Keratinocyte (primary cell): ENCODE results near the gene CTTN. TPM values are rescaled to one million over a fixed set of nuclear protein-coding genes. Genes with fewer than 3 reads are reported as not detected.

Source experiments
- DNase-seq: peaks from one replicate; pipeline ENCODE4 v3.0.0-alpha.2; 2011; ENCODE audit warnings: low read depth, missing footprints, low spot score
- FAIRE-seq: peaks from 2 replicates; lab custom pipeline; 2011; peaks lifted over from hg19 to GRCh38; lab: Jason Lieb, UNC
- H2AFZ ChIP-seq: 2 replicates; pipeline ENCODE4 v1.6.0; 2012; ENCODE audit warnings: low read length, control low read depth, inconsistent platforms; ENCODE audit not compliant: control insufficient read depth
- H3K27ac ChIP-seq: 2 replicates; pipeline ENCODE4 v1.5.1; 2011; ENCODE audit warnings: low read length; ENCODE audit not compliant: control insufficient read depth, insufficient read depth
- H3K27me3 ChIP-seq: 3 replicates; pipeline ENCODE4 v1.6.0; 2011; ENCODE audit warnings: low read length; ENCODE audit not compliant: control insufficient read depth, insufficient read depth; ENCODE audit errors: extremely low read depth
- H3K36me3 ChIP-seq, 2 experiments: 2 replicates in 1 of 2; 3 replicates in 1 of 2; pipeline ENCODE4 v1.5.1; 2011; ENCODE audit warnings: low read length in 2 of 2, mild to moderate bottlenecking in 1 of 2; ENCODE audit not compliant: control insufficient read depth in 2 of 2, insufficient read depth in 2 of 2; ENCODE audit errors: extremely low read depth in 1 of 2
- H3K4me1 ChIP-seq: 3 replicates; pipeline ENCODE4 v1.5.1; 2011; ENCODE audit warnings: low read length; ENCODE audit not compliant: control insufficient read depth, insufficient read depth; ENCODE audit errors: extremely low read depth
- H3K4me2 ChIP-seq: 3 replicates; pipeline ENCODE4 v1.6.0; 2011; ENCODE audit warnings: low read depth, low read length; ENCODE audit not compliant: control insufficient read depth, insufficient read depth; ENCODE audit errors: extremely low read depth
- H3K4me3 ChIP-seq, 3 experiments: fragments of 200-600 bp in 1 of 3; sonication (generic) in 1 of 3; 2 replicates in 2 of 3; 3 replicates in 1 of 3; pipeline ENCODE4 v1.5.1; 2011 to 2016; ENCODE audit warnings: low read length in 3 of 3, mild to moderate bottlenecking in 3 of 3, control low read depth in 2 of 3, inconsistent platforms in 1 of 3, low read depth in 1 of 3, mixed read lengths in 1 of 3, mixed run types in 1 of 3, moderate library complexity in 1 of 3; ENCODE audit not compliant: control insufficient read depth in 2 of 3, insufficient read depth in 2 of 3; ENCODE audit errors: extremely low read depth in 1 of 3
- H3K79me2 ChIP-seq: 2 replicates; pipeline ENCODE4 v1.6.0; 2012; ENCODE audit warnings: low read length; ENCODE audit not compliant: control insufficient read depth, insufficient read depth
- H3K9ac ChIP-seq: 3 replicates; pipeline ENCODE4 v1.6.0; 2011; ENCODE audit warnings: low read length; ENCODE audit not compliant: control insufficient read depth, insufficient read depth; ENCODE audit errors: extremely low read depth
- H3K9me1 ChIP-seq: 3 replicates; pipeline ENCODE4 v1.6.0; 2011; ENCODE audit warnings: low read length; ENCODE audit not compliant: control insufficient read depth, insufficient read depth; ENCODE audit errors: extremely low read depth
- H3K9me3 ChIP-seq: 2 replicates; pipeline ENCODE4 v1.5.1; 2012; ENCODE audit warnings: low read depth, low read length; ENCODE audit not compliant: control insufficient read depth
- H4K20me1 ChIP-seq: 3 replicates; pipeline ENCODE4 v1.6.0; 2011; ENCODE audit warnings: low read length; ENCODE audit not compliant: control insufficient read depth, insufficient read depth; ENCODE audit errors: extremely low read depth
- CTCF ChIP-seq, 3 experiments: IDR thresholded peaks in 1 of 3; conservative IDR thresholded peaks in 1 of 3; optimal IDR thresholded peaks in 1 of 3; 2 replicates in 2 of 3; 3 replicates in 1 of 3; pipeline versions ENCODE3 to v1.5.1; 2011; ENCODE audit warnings: low read length in 3 of 3, mild to moderate bottlenecking in 3 of 3, moderate library complexity in 2 of 3, control low read depth in 1 of 3, inconsistent platforms in 1 of 3; ENCODE audit not compliant: insufficient read depth in 2 of 3; ENCODE audit errors: extremely low read depth in 1 of 3
- EZH2 ChIP-seq: IDR thresholded peaks from one replicate; pipeline ENCODE4 v1.6.1; 2012; ENCODE audit warnings: inconsistent platforms, mild to moderate bottlenecking, low read length, moderate library complexity
- dilution Hi-C: fragments of 300-500 bp; cut with MboI; formaldehyde crosslinking; loops from one replicate; pipeline ENCODE4 v1.7.0; 2020; ENCODE audit warnings: low sequenced_read_pairs; ENCODE audit not compliant: extremely low pct_ligation_motif_present
- polyA plus RNA-seq, 5 experiments: library from polyadenylated mRNA; depleted of rRNA in 3 of 5; stranded (reverse) in 3 of 5; stranded (forward) in 1 of 5; unstranded in 1 of 5; fragments of >200 nt; gene quantifications; 1 replicate in 1 of 5; 2 replicates in 3 of 5; 3 replicates in 1 of 5; pipeline versions ENCODE4 v1.2.1 to v1.2.3, GENCODE V29; 2011 to 2012; ENCODE audit warnings: missing spikeins in 2 of 5, low read depth in 1 of 5, low replicate concordance in 1 of 5

CTTN gene
- polyA plus RNA-seq, 1 donor (not counting 4 experiments of a cell fraction or from before 2014, with no cell fraction given): 184 TPM

GRCh38 chr11:70481625-70482528 lies 83.5 kb downstream of the CTTN start:
- H3K79me2 ChIP-seq: no peaks in the 10 kb centered on the region
- no peak for FAIRE-seq
- H3K9ac ChIP-seq: no peak overlapping the region
- H3K27me3 ChIP-seq: no peaks in the 10 kb centered on the region
- no peak for DNase-seq
- H3K36me3 ChIP-seq: no peaks in the 10 kb centered on the region
- H3K9me1 ChIP-seq: no peaks in the 10 kb centered on the region
- dilution Hi-C loops: no loop called here
- no peak overlapping the region for H3K27ac ChIP-seq
- no peak overlapping the region for H3K4me2 ChIP-seq
- TF ChIP-seq EZH2 (no peak), CTCF (optimal IDR thresholded peaks at IDR 0.05 in 1 of 3, IDR thresholded peaks at IDR 0.05 in 1 of 3, conservative IDR thresholded peaks at IDR 0.05 in 1 of 3; ENCODE audit: extremely low read depth in 1 of 3, insufficient read depth in 2 of 3, low read length in 3 of 3) (no peak)
- H3K4me1 ChIP-seq: no peaks in the 10 kb centered on the region
- H2AFZ ChIP-seq: no peak overlapping the region
- H3K9me3 ChIP-seq: peaks cover 5% of the 10 kb centered on the region
- no peak overlapping the region for H3K4me3 ChIP-seq
- H4K20me1 ChIP-seq: no peaks in the 10 kb centered on the region

- no peak for TF ChIP-seq CTCF (optimal IDR thresholded peaks at IDR 0.05 in 1 of 3, IDR thresholded peaks at IDR 0.05 in 1 of 3, conservative IDR thresholded peaks at IDR 0.05 in 1 of 3; ENCODE audit: extremely low read depth in 1 of 3, insufficient read depth in 2 of 3, low read length in 3 of 3)
- TF ChIP-seq EZH2: no peak
- FAIRE-seq: no peak
- no peaks in the 10 kb centered on the region for H4K20me1 ChIP-seq
- H3K79me2 ChIP-seq: no peaks in the 10 kb centered on the region
- H3K4me1 ChIP-seq: no peaks in the 10 kb centered on the region
- dilution Hi-C loops: no loop called here
- no peak overlapping the region for H3K27ac ChIP-seq
- H3K27me3 ChIP-seq: no peaks in the 10 kb centered on the region
- H2AFZ ChIP-seq: no peak overlapping the region
- no peak overlapping the region for H3K4me3 ChIP-seq
- no peak overlapping the region for H3K4me2 ChIP-seq
- H3K36me3 ChIP-seq: no peaks in the 10 kb centered on the region
- H3K9ac ChIP-seq: no peak overlapping the region
- H3K9me1 ChIP-seq: no peaks in the 10 kb centered on the region
- peaks cover 5% of the 10 kb centered on the region for H3K9me3 ChIP-seq
- DNase-seq: no peak
These were observed 84.2 kb downstream of the CTTN start for GRCh38 chr11:70482529-70482917.
